T follicular helper cell (primary cell): ENCODE data around the gene NDUFA8.

ENCODE experiments used
- DNase-seq: peaks from one replicate; pipeline ENCODE4 v3.0.0-alpha.2; 2020; ENCODE audit warnings: low read depth

NDUFA8 gene

DNA sequence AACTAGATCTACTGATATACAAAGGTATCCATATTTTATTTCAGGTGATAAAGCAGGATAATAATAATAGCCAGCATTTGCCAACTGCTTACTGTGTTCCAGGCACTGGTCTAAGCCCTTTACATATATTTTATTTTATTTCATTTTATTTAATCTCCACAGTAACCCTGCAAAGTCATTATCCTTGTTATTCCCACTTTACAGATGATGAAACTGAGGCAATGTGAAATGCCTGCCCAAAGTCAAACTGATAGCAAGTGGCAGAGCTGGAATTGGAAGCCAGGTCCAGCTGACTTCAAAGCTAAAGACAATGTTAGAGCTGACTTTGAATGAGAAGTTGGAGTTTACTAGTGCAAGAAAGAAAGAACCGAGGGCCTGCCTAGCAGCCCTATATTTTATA lies 25.0 kb upstream of the NDUFA8 start:
- no peak for DNase-seq

DNA sequence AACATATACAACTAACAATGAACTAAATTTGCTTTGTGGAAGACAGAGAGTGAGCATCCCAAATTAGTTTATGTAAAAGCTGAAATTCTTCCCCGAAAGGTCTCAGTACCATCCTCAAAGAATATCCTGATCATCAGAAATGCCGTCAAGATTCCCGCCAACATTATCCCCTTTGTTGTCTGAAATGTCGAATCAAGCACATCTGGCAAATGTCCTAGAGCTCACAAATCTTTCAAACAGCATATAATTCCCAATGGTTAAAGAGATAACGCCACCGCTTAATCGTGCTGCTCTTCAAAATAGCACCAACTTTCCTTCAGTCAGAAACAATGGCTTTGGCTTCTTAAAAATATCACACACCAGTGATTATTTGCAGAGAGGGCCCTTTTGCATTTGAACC lies 23.9 kb upstream of the NDUFA8 start:
- no peak for DNase-seq

DNA sequence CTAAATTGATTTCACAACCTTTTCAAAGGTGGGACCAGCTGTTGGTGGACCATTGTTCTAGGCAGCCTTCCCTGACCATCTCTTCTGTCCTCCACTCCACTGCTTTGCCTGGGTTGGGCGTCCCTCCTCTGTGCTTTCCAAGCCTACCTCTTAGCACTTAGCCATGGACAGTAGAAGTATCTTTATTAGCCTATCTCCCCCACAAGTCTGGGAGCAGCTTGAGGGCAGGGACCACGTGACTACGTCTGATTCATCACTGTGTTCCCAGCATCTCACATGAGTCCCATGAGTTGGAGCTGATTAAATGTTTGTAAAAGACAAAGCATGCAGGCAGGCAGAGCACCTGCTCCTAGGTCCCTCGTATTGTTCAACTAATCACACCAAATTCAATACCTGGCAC lies 21.1 kb upstream of the NDUFA8 start:
- DNase-seq: no peak

DNA sequence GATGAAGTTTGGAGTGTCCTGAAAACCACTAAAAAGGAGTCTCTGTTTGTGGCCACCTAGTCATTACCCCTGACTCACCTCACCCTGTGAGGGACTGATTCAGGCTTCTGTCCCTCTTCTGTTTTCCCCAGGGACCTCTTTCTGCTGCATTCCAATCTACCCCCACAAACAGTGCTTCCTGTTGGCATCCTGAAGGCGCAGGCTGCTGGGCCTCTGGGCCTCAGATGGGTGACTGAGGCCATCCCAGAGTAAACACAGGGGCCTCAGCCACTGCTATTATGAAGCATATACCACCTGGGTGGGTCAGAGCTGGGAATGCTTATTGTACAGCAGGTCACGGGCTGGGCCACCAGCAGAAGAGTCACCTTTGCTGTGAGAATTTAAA lies 20.1 kb upstream of the NDUFA8 start:
- DNase-seq: no peak

DNA sequence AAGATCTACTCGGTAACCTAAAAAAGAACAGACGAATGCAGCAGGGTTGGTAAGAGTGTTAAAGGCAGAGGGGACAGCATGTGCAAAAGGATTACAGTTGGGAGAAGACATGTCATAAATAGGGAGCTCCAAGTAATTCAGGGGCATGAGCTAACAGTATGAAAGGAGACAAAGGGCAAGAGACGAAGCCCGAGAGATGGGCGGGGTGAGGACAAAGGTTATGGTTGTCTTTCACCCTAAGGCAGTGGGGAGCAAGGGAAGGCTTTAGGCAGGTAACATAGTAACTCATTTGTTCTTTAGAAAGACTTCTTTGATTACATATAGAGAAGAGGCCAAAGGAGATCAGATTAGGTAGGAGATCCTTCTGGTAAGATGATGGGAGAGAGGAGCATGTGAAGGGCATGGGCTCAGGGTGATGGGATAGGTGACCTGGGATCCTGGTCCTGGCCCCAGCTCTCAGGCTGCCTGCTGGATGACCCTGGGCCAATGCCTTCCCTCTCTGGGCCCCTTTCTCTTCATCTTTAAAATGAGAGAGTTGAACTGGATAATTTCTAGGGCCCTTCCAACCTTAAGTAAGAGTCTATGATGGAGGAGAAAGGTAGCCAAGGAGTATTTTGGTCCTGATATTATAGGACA lies 19.6 kb upstream of the NDUFA8 start:
- DNase-seq: no peak

DNA sequence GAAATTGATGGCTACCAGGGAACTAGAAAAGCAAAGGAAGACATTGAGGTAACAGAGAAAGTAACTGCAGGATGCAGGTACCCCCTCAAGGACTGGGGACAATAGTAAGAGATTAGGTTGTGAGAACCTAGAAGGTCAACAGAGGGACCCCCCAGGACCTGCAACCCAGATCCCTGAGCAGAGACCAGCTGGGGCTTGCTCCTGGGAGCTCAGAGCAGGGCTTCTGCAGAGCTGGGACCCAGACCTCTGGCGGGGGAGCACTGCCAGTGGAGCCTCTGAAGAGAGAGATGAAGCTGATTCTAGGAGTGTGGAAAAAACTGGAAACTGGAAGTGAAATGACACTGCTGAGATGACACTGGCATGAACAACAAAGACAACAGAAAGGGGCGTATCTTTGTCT lies 17.3 kb upstream of the NDUFA8 start:
- DNase-seq: no peak

DNA sequence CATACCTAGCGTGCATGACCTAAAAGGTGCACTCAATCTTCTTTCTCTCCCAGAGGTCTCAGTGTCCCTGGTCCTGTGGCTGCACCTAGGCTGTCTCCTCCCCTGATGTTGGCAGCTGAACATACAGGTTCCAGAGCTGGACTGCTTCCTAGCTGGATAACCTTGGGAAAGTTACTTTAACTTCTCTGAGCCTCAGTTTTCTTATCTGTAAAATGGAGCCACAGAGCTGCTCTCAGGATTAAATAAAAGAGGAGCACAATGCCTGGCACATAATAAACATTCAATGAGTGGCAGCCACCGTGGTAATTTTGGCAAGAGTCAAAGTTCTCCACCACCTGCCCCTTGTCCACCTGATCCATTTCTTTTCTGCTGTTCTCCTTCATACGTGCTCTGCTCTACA lies 14.1 kb upstream of the NDUFA8 start:
- no peak for DNase-seq

DNA sequence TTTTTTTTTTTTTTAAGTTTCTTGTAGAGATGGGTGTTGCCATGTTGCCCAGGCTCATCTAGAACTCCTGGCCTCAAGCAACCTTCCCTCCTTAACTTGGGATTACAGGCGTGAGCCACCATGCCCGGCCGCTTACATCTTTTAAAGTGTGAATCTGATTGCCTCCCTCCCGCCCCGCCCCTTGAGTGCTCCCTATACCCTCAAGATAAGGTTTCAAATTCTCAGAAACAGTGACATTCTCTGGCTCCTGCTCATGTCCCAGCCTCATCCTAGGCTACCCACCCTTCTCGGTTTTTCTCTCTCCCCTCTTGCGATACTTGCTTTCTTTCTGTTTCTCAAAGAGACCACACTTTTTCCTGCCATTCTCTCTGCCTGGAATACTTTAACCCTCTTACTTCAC lies 12.6 kb upstream of the NDUFA8 start:
- DNase-seq: no peak

DNA sequence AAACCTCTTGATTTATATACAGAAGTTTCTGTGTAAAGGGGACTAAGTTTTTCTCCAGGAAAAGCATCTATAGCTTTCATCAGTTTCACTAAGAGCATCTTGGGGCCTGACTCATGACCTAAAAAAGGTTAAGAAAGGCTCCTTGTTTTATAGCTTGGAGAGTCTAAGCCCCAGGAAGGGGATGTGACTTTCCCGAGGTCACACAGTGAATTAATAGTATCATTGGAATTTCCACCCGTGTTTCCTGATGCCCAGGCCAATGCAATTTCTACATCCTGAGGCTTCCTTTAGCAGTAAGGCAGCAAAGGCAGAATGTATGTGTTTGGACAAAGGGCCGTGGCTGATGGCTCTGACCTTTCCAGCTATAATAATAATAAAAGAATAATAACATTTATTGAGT lies 8.8 kb upstream of the NDUFA8 start:
- DNase-seq: no peak

DNA sequence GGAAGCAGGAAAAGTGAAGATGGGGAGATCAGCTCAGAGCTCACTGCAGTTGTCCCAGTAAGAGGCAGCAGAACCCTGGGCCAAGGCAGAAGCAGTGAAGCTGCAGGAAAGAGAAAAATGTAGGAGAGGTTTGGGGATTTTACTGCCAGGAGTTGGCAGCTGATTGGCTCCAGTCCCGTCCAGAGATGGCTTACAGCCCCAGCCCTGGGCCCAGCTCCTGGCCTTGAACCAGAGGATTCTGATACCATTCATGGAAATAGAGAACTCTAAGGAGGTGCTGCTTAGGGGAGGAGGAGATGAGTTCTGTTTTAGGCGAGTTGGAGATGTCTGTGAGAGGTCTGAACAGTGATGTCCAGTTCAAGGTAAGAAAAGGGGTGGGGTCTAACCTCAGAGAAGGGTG lies 4.7 kb upstream of the NDUFA8 start:
- no peak for DNase-seq

DNA sequence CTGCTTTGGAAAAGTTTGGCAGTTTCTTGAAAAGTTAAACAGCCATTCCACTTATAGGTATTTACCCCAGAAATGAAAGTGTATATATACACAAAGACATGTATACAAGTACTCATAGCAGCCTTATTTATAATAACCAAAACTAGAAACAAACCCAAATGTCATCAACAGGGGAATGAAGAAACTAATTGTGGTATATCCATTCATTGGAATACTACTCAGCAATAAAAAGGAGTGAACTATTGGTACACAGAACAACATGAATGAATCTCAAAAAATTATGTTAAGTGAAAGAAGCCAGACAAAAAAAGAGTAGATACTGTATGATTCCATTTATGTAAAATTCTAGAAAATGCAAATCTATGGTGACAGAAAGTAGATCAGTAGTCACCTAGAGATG lies 2.8 kb upstream of the NDUFA8 start:
- no peak for DNase-seq

DNA sequence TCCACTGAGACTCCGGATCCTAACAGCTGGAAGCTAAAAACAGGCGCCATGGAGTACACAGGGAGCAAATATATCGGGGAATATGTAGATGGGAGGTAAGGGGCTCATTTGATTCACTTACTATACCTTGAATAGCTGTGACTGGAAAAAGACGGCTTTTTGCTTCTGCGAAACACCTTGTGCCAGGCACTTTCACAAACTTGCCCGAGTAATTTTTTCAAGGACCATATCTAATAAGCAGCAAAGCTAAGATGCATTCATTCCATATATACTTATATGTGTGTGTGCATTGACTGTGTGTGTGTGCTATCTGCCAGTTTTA lies 307 bp upstream of the NDUFA8 start:
- DNase-seq: no peak

DNA sequence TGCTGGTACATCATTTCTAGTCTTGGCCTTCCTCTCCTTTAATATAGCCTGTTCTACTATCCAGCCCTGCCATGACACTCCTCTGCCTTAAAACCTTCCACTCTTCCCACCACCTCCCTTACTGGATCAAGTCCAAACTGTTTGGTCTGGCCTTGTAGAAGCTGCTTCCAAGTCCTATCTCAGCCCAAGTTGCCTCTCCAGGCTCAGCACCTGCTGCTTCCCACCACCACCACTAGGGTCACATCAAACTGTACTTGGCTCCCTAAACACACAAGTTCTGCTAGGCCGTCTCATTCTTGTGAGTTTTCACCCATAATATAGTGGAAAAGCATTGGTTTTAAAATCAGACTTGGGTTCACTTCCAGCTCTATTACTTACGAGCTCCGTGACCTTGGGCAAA lies 1.4 kb downstream of the NDUFA8 start:
- peak; percentile 3 for DNase-seq

DNA sequence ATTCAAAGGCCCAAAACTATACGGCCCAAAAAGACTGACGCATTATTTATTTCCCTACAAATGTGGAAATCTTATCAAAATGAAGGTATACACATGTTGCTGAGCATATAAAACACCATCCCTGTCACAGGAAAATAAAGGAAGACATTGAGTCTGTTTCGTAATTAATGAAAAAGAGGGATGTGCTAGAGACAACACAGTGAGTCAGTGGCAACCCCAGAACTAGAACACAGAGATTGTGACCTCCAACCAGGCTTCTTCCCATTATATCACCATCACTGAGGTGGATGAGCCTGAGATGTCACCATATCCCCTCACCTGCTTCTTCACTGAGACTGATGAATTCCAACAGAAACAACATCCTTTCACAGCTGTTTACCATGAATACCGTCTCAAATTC lies 3.8 kb downstream of the NDUFA8 start:
- no peak for DNase-seq

DNA sequence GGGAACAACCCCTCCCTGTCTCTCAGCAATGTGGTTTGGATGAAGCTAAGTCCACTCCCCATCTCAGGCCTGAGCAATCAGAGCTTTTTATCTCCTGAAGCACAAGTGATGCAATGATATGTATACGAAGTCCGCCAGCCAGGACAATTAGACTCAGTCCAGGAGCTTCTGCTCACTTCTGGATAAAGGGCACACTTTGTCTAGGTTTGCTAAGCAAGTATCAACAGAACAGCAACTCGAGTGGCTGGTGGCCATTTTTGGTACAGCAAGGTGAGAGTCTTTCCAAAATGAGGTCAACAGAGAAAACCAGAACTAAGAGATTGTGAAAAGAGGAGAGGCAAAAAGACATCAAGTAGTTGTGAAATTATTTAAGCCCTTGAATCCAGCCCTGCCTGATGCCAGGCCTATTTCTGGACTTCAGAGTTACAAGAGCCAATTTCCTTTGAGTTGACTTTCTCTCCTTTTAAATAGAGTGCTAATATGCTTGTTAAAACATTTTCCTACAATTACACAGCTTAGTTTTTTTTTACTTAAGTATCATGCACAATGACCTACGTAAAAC lies 8.2 kb downstream of the NDUFA8 start:
- no peak for DNase-seq

DNA sequence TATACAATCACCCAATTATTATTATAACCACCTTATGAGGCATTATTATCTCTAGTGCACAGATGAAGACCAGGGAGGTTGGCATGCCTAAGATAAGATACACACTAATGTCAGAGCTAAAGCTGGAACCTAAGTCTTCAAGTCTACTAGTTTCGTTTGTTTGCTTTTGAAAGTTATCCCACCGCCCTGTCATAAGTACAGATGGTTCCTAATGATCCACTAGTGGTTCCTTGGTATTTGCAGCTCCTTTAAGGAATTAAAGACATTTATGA lies 14.1 kb downstream of the NDUFA8 start:
- no peak for DNase-seq

DNA sequence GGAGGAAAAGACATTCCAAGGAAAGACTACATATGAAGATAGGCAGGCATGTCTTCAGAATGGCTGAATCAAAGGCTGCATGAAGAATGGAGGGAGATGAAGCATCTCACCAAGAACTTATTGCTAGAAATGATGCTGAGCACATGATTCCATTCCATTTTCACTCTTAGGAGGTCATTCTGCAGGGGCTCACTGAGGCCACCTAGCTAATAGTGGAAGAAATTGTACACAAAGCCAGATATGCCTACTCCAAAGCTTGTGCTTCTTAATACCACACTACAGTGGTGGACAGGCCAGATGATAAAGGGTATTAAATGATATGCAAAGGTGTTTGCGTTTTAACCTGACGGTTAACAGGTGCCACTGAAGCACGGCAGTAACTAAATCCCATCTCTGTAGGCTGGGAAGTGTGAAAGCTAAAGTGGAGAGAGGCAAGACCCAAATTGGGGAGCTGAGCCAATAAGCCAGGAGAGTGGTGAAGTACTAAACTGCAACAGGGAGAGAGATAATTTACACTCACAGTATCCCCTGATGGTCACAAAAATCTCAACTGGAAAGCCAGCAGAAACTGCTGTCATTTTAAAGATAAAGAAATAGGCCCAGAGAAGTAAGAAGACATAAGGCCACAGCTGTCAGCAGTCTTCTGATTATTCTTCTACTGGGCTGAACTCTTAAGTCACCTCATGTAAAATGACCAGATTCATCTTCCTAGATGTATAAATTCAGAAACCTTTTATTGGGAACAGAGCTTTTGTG lies 14.6 kb downstream of the NDUFA8 start:
- DNase-seq: no peak

DNA sequence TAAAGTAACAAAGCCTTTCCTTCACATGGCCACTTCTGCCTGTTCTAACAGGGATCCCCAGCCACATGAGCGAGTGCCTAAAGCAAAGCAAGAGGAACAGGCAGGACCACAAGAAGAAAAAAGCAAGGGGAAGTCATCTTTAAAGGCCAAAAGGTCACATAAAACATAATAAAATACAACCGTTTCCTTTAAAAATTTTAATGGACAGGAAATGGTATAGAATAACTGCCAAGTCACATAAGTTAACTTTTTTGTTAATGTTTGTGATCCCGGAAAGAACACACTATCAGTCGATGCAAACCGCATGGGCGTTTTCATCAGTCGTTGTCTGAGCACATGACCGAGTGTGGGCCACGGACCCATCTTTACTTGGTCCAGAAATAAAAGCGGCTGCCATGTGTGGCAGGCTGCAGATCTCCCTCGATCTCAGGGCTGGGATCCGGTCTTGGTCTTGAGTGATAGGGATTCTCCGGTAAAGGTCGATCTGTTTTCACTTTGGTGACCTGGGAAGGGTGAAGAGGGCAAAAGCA lies 15.6 kb downstream of the NDUFA8 start:
- DNase-seq: no peak

DNA sequence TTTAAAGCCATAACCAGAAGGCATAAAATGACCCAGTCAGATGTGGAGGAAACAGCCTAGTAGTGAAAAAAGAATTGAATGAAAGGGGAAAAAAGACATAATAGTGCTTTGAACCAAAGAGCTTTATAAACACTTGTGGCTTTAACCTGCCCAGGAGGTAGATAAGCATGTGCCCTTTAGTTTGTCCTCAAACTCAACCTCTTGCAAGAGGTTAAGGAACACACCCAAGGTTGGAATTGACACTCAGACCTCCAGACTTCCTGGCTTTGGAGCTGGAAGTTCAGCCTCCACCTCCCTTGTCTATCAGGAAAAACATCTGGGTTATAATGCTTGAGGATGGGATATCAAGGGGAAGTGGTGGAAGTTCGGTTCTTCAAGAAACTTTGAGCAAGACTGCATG lies 16.3 kb downstream of the NDUFA8 start:
- no peak for DNase-seq

DNA sequence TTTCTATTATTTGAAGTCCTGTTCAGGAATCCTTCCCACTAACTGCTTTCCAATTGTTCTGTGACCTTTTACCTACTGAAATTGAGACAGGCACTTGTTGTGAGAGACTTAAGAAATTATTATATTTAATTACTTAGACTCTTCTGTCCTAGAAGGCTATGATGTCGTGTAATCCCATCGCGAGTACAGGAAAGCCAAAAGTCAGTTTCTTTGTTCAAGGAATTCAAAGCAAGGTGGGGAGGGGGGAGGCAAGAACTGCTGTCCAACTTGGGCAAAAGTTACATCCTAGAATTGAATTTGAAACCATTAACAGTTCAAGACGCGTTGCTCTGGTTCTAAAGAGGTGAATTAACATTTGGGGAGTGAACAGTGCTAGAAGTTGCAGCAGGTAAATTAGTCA lies 17.9 kb downstream of the NDUFA8 start:
- no peak for DNase-seq

DNA sequence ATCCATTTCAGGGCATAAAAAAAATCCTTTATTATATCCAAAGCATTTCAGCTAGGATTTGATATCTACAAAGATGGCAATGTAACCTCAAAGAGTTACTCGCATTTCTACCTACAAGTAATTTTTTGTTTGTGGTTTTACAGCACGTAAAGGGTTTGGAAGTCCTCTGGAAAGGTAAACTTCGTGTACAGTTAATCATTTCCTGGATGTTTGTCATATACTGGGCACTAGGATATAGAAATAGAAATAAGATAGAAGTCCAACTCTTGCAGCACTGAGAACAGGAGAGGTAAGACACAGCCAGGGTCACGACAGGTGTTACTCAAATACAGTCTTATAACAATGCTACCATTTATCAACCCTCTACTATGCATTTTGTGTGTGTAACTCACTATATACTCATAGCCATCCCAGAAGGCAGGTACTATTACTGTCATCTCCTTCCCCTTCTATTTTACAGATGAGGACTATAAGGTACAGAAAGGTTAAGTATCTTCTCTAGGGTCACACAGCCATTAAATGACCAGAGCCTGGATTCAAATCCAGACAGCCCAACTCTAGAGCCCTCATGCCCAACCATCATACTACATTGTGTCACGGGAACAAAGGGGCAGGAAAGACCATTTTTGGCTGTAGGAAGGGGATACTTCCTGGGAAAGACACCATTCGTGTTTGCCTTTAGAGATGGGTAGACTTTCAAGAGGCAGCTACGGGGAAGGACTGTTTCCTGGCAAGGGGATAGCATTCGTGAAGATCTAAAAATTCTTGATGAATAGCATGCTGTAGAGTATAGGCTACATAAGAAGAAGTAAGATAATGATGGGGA lies 19.0 kb downstream of the NDUFA8 start:
- DNase-seq: no peak

DNA sequence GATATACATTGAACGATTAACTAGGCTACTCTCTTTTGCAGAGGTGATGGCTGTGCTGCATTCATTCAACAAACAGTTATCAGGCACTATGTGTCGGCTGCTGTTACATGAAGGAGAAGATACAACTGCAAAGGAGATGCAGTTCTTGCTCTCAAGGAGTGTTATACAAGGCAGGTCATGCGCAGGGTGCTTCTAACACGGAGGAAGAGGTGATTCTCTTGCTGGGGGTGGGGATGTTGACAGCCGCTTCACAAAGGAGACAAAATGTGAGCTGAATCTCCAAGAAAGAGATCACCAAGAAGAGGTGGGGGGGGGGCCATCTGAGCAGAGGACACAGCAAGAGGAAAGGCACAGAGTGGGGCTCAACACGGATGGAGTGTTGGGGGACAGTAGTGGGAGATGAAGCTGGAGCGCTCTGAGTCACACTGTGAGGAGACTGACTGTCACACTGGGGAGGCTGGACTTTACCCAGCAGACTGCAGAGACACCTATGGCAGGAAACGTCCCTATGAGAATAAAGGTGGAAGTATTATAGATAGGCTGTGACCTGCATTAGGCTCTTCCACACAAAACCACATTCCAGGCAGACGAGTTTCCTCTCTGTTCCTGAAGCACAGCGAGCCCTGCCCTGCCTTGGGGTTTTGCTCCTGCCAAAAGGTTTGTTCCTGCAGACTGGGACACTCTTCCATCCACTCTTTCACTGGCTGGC lies 20.9 kb downstream of the NDUFA8 start:
- DNase-seq: no peak

DNA sequence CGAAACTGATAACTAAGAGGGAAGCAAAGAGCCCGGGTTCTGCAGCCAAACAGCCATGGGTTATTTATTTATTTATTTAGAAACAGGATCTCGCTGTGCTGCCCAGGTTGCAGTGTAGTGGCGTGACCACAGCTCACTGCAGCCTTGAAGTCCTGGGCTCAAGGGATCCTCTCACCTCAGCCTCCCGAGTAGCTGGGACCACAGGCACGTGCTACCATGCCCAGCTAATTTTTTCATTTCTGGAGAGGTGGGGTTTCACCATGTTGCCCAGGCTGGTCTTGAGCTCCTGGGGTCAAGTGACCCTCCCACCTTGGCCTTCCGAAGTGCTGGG lies 24.1 kb downstream of the NDUFA8 start:
- DNase-seq: no peak
